ENCODE measurements around the gene SNW1.
"Not testable (repeated sequence)": the region's sequence is repeated elsewhere in the genome, so short reads cannot be mapped to it uniquely, and the experiment has no call there.

SNW1 gene

GRCh38 chr14:77747425-77747824 lies 13.5 kb downstream of the SNW1 start:
- not testable (repeated sequence) for DNase-seq

- no peak for DNase-seq
Observed at GRCh38 chr14:77746064-77746702, 14.8 kb downstream of the SNW1 start.

- no peak for DNase-seq
Observed at GRCh38 chr14:77741438-77741837, 19.5 kb downstream of the SNW1 start.

- no peak for DNase-seq
Observed at GRCh38 chr14:77738559-77739250, 22.3 kb downstream of the SNW1 start.

GRCh38 chr14:77730976-77731497 lies 29.9 kb downstream of the SNW1 start:
- no peak for DNase-seq

- no peak for DNase-seq
Observed at GRCh38 chr14:77722301-77722700, 38.7 kb downstream of the SNW1 start.

- no peak for DNase-seq
Observed at GRCh38 chr14:77721437-77721836, 39.5 kb downstream of the SNW1 start.

- DNase-seq, result no peak
Observed at GRCh38 chr14:77717608-77718305, 43.2 kb downstream of the SNW1 start.

GRCh38 chr14:77714926-77715325 lies 46.0 kb downstream of the SNW1 start:
- no peak for DNase-seq

- DNase-seq, result no peak
Observed at GRCh38 chr14:77710364-77710763, 50.6 kb downstream of the SNW1 start.

- DNase-seq, result no peak
Observed at GRCh38 chr14:77709412-77709811, 51.5 kb downstream of the SNW1 start.

- no peak for DNase-seq
Observed at GRCh38 chr14:77708749-77709148, 52.2 kb downstream of the SNW1 start.

GRCh38 chr14:77707724-77708408 lies 53.1 kb downstream of the SNW1 start, which contains the start of the genes ALKBH1 and SLIRP:
Gene ALKBH1 (minus strand): TSS chr14:77708023. CDS start chr14:77708004, 19 bp downstream.
Gene SLIRP (plus strand): TSS chr14:77708103. CDS start chr14:77708112, 9 bp downstream.
- DNase-seq, result peak; percentile 78

- DNase-seq, result peak; percentile 43
Observed at GRCh38 chr14:77707355-77707723, 53.6 kb downstream of the SNW1 start.

- DNase-seq, result no peak
Observed at GRCh38 chr14:77691259-77691658, 69.7 kb downstream of the SNW1 start.

- peak; percentile 19 for DNase-seq
Observed at GRCh38 chr14:77682158-77682553, 78.8 kb downstream of the SNW1 start.

GRCh38 chr14:77681196-77682157 lies 79.5 kb downstream of the SNW1 start:
- peak; percentile 24 for DNase-seq

- DNase-seq, result no peak
Observed at GRCh38 chr14:77674931-77675330, 86.0 kb downstream of the SNW1 start.

- DNase-seq, result no peak
Observed at GRCh38 chr14:77673193-77673592, 87.8 kb downstream of the SNW1 start.
